ENCODE measurements around the gene MARCO. TPM values are rescaled to one million over a fixed set of nuclear protein-coding genes. Genes with fewer than 3 reads are reported as not detected.

The MARCO gene
- total RNA-seq, 1 experiment from 2014 or later = not detected

GRCh38 chr2:119012345-119013301 is 70.6 kb downstream of the MARCO start:
- Histone ChIP-seq H4K20me1 (ENCODE audit: control insufficient read depth, insufficient read depth, insufficient read length) (no peaks in the 10 kb centered on the region), H4K8ac (replicated peaks; ENCODE audit: insufficient read length, low read depth, low read length) (no peak overlapping the region), H2BK20ac (ENCODE audit: low read depth, low read length, poor library complexity, severe bottlenecking) (no peak overlapping the region), H3K9ac (ENCODE audit: extremely low read depth, insufficient read length, low read length) (no peak overlapping the region), H4K5ac (ENCODE audit: insufficient read length, low read depth, low read length) (no peak overlapping the region), H3K79me2 (ENCODE audit: insufficient read depth, low read length) (no peaks in the 10 kb centered on the region), H2BK120ac (ENCODE audit: low read depth, low read length, poor library complexity, severe bottlenecking) (no peak overlapping the region), H2BK5ac (ENCODE audit: insufficient read length, low read length) (no peak overlapping the region), H2AK5ac (ENCODE audit: insufficient read length, low read length) (no peak overlapping the region), H3K4me1 (ENCODE audit: insufficient read depth, low read length) (no peaks in the 10 kb centered on the region), H3K4me2 (ENCODE audit: insufficient read depth, insufficient read length, low read length) (no peak overlapping the region), H4K91ac (ENCODE audit: insufficient read length, low read depth, low read length) (no peak overlapping the region), H3K18ac (ENCODE audit: insufficient read length, low read depth, low read length) (no peak overlapping the region), H2BK15ac (ENCODE audit: low read depth, low read length) (no peak overlapping the region), H3K27ac (ENCODE audit: insufficient read length, low read depth, low read length) (no peak overlapping the region), H3K79me1 (ENCODE audit: insufficient read depth, low read depth, low read length, poor library complexity, severe bottlenecking) (no peaks in the 10 kb centered on the region), H3K56ac (ENCODE audit: insufficient read length, low read depth, low read length) (no peak overlapping the region), H3K9me3 (ENCODE audit: control insufficient read depth, low read depth, low read length) (no peaks in the 10 kb centered on the region), H3K23me2 (ENCODE audit: insufficient read length, low read depth, low read length, poor library complexity, severe bottlenecking) (no peaks in the 10 kb centered on the region), H3T11ph (ENCODE audit: low read length) (no peak overlapping the region), H3K4ac (ENCODE audit: low read depth, low read length) (no peak overlapping the region), H2BK12ac (ENCODE audit: insufficient read length, low read depth, low read length) (no peak overlapping the region), H3K27me3 (ENCODE audit: insufficient read depth, low read length) (no peaks in the 10 kb centered on the region), H3K23ac (ENCODE audit: insufficient read length, low read depth, low read length) (no peak overlapping the region), H3K14ac (ENCODE audit: insufficient read depth, low read length) (no peak overlapping the region), H2AFZ (ENCODE audit: low read length) (no peak overlapping the region)
- TF ChIP-seq, protein P1, sequence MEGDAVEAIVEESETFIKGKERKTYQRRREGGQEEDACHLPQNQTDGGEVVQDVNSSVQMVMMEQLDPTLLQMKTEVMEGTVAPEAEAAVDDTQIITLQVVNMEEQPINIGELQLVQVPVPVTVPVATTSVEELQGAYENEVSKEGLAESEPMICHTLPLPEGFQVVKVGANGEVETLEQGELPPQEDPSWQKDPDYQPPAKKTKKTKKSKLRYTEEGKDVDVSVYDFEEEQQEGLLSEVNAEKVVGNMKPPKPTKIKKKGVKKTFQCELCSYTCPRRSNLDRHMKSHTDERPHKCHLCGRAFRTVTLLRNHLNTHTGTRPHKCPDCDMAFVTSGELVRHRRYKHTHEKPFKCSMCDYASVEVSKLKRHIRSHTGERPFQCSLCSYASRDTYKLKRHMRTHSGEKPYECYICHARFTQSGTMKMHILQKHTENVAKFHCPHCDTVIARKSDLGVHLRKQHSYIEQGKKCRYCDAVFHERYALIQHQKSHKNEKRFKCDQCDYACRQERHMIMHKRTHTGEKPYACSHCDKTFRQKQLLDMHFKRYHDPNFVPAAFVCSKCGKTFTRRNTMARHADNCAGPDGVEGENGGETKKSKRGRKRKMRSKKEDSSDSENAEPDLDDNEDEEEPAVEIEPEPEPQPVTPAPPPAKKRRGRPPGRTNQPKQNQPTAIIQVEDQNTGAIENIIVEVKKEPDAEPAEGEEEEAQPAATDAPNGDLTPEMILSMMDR (conservative IDR thresholded peaks at IDR 0.05) = no peak
- H3K4me1 Mint-ChIP-seq = peaks cover 4 to 9% of the 10 kb centered on the region in 2 experiments; a peak in 3 of 4 replicates
- H3K4me3 Mint-ChIP-seq = no peak overlapping the region
- no peaks in the 10 kb centered on the region for H3K36me3 Mint-ChIP-seq (ENCODE audit: insufficient read depth in 1 of 3, low read depth in 3 of 3)
- H3K9me3 Mint-ChIP-seq = peaks cover 3 to 5% of the 10 kb centered on the region in 2 experiments; a peak in 3 of 5 replicates
- no peak overlapping the region; a peak in 1 of 7 replicates for H3K27ac Mint-ChIP-seq
- no CpG with 5 or more reads among the region's 11 CpGs for WGBS (ENCODE audit: extremely low coverage, insufficient read length, low lambda C conversion rate)
- H3K27me3 Mint-ChIP-seq (ENCODE audit: low read depth) = peaks cover 37% of the 10 kb centered on the region
- peak; percentile 17 for DNase-seq
